Glutamatergic neuron (in vitro differentiated cells): ENCODE measurements around the gene FBXW2. TPM values are rescaled to one million over a fixed set of nuclear protein-coding genes. Genes with fewer than 3 reads are reported as not detected.

Source experiments
- DNase-seq: peaks from one replicate; pipeline ENCODE4 v3.0.0; 2022
- H3K27ac Mint-ChIP-seq: one replicate; pipeline ENCODE4 v1.8.0; 2020; ENCODE audit warnings: mild to moderate bottlenecking, mixed read lengths, inconsistent platforms; ENCODE audit not compliant: unreplicated experiment
- H3K27me3 Mint-ChIP-seq: one replicate; pipeline ENCODE4 v1.8.0; 2020; ENCODE audit warnings: mild to moderate bottlenecking, moderate library complexity, mixed read lengths, inconsistent platforms; ENCODE audit not compliant: unreplicated experiment
- H3K36me3 Mint-ChIP-seq: one replicate; pipeline ENCODE4 v1.8.0; 2020; ENCODE audit warnings: mild to moderate bottlenecking, mixed read lengths, inconsistent platforms; ENCODE audit not compliant: unreplicated experiment
- H3K4me1 Mint-ChIP-seq: one replicate; pipeline ENCODE4 v1.8.0; 2020; ENCODE audit warnings: mild to moderate bottlenecking, low read depth, mixed read lengths, inconsistent platforms; ENCODE audit not compliant: unreplicated experiment
- H3K4me3 Mint-ChIP-seq: one replicate; pipeline ENCODE4 v1.8.0; 2020; ENCODE audit warnings: mild to moderate bottlenecking, mixed read lengths, inconsistent platforms; ENCODE audit not compliant: unreplicated experiment
- H3K9me3 Mint-ChIP-seq: one replicate; pipeline ENCODE4 v1.8.0; 2020; ENCODE audit warnings: mild to moderate bottlenecking, moderate library complexity, mixed read lengths, inconsistent platforms; ENCODE audit not compliant: unreplicated experiment
- total RNA-seq: library from RNA; stranded (reverse); fragmentation: NEBNext Ultra II Directional; extraction: Animal tissue kit (Norgen Biotek cat#: 25700); gene quantifications from one replicate; pipeline ENCODE4 v1.2.1, GENCODE V29; 2021; ENCODE audit not compliant: unreplicated experiment
- TF ChIP-seq, protein P1 (sequence below): fragments of 200-600 bp; sonication (generic); IDR thresholded peaks from one replicate; pipeline ENCODE4 v1.5.0; 2021; ENCODE audit not compliant: partially characterized antibody, unreplicated experiment

The FBXW2 gene
- total RNA-seq, 1 donor from 2014 or later = 67.2 TPM

DNA sequence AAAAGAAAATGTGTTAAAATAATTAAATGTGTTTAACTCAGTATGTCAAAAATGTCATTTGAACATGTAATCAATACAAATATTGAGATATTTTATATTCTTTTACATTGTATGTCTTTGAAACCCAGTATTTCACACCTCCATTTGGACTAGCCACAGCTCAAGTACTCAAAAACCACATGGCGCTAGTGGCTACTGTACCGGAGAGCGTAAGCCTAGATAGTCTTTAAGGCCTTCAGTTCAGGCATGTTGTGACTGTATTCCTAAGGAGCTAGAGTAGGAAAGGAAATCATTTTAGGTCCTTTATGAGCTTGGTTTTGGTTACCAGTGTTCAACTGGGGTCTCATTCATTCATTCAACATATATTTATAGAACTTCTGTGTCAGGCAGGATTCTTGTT lies 12.8 kb downstream of the FBXW2 start:
- Mint-ChIP-seq H3K36me3 (no peaks in the 10 kb centered on the region), H3K27me3 (no peaks in the 10 kb centered on the region), H3K4me1 (no peaks in the 10 kb centered on the region), H3K4me3 (no peak overlapping the region), H3K27ac (no peak overlapping the region), H3K9me3 (no peaks in the 10 kb centered on the region)
- no peak for DNase-seq
- TF ChIP-seq, protein P1, sequence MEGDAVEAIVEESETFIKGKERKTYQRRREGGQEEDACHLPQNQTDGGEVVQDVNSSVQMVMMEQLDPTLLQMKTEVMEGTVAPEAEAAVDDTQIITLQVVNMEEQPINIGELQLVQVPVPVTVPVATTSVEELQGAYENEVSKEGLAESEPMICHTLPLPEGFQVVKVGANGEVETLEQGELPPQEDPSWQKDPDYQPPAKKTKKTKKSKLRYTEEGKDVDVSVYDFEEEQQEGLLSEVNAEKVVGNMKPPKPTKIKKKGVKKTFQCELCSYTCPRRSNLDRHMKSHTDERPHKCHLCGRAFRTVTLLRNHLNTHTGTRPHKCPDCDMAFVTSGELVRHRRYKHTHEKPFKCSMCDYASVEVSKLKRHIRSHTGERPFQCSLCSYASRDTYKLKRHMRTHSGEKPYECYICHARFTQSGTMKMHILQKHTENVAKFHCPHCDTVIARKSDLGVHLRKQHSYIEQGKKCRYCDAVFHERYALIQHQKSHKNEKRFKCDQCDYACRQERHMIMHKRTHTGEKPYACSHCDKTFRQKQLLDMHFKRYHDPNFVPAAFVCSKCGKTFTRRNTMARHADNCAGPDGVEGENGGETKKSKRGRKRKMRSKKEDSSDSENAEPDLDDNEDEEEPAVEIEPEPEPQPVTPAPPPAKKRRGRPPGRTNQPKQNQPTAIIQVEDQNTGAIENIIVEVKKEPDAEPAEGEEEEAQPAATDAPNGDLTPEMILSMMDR = no peak

DNA sequence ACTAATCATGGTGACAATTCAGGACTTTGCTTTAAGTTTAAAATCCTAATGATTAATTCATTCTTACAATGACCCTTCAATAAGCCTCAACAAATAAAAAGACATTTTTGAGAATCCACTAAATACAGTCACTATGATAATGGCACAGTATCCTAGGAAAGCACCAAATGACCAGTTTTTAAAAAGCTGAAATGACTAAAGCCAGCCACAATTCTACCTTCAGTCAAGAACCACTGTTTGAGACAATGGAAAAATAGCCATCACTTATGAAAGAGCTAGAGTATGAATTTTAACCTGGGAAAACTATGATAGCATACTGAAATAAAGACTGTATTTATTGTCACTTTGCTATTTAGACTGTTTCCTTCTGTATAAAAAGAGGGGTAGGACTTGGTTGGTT lies 14.0 kb downstream of the FBXW2 start:
- Mint-ChIP-seq H3K4me3 (no peak overlapping the region), H3K27me3 (no peaks in the 10 kb centered on the region), H3K9me3 (no peaks in the 10 kb centered on the region), H3K4me1 (no peaks in the 10 kb centered on the region), H3K27ac (no peak overlapping the region), H3K36me3 (no peaks in the 10 kb centered on the region)
- TF ChIP-seq, protein P1 = no peak
- DNase-seq = no peak

DNA sequence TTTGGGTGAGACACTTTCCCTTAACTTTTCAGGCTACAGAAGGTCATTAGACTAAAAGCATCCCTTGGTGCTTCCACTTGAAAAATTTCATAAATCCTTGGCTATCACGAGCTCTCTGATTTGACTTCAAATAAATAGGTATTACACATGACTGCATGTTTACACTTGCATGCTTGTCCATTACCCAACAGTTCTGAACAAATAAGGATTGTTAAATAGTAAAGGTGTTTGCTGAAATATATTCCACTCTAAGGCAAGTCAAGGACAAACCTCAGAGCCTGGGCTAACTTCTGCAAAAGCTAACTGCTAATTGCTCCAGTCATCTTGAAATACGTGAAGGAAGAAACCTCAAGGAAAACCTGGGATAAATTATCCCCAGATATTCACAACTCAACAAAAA lies 14.5 kb downstream of the FBXW2 start:
- no peaks in the 10 kb centered on the region for H3K36me3 Mint-ChIP-seq
- no peaks in the 10 kb centered on the region for H3K9me3 Mint-ChIP-seq
- no peaks in the 10 kb centered on the region for H3K4me1 Mint-ChIP-seq
- H3K27me3 Mint-ChIP-seq = no peaks in the 10 kb centered on the region
- DNase-seq = no peak
- TF ChIP-seq, protein P1 = no peak
- H3K27ac Mint-ChIP-seq = peak overlapping the region; percentile 9
- no peak overlapping the region for H3K4me3 Mint-ChIP-seq

DNA sequence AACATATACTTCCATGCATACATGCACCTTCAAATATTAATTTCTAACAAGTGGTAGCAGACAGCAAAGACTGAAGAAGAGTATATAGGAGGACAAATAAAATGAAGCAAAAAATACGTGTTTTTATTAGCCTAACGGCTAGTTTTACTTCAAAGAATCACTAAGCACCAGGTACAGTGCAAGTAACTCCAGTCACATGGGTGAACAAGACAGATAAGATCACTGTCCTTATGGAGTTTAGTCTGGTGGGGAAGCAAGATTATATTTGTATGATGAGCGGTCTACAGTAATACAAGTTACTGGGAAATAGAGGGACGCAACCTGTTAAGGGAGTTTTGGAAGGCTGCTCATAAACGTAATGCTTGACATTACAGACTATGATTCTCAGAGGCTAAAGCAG lies 16.0 kb downstream of the FBXW2 start:
- TF ChIP-seq, protein P1 = no peak
- H3K27ac Mint-ChIP-seq = no peak overlapping the region
- DNase-seq = no peak
- H3K36me3 Mint-ChIP-seq = no peaks in the 10 kb centered on the region
- H3K4me1 Mint-ChIP-seq = no peaks in the 10 kb centered on the region
- H3K4me3 Mint-ChIP-seq = no peak overlapping the region
- H3K27me3 Mint-ChIP-seq = no peaks in the 10 kb centered on the region
- no peaks in the 10 kb centered on the region for H3K9me3 Mint-ChIP-seq

DNA sequence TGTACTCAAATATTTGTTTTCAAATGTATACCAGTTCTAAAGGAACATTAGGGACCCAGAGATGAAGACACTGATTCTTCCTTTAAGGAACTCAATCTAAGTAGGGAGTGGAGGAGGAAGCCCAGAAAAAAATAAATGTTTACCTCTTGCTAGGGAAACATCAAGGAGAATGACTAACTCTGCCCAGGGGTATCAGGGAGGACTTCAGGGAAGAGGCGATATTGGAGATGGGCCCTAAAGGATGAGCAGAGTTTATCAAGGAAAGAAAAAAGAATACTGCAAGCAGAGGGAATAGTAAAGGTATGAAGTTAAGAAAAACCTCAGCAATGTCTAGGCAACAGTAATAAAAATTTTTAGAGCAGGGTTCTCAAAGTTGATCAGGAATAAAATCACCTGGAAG lies 16.4 kb downstream of the FBXW2 start:
- TF ChIP-seq, protein P1 = no peak
- no peaks in the 10 kb centered on the region for H3K36me3 Mint-ChIP-seq
- H3K9me3 Mint-ChIP-seq = no peaks in the 10 kb centered on the region
- H3K27ac Mint-ChIP-seq = no peak overlapping the region
- H3K27me3 Mint-ChIP-seq = no peaks in the 10 kb centered on the region
- no peak for DNase-seq
- H3K4me1 Mint-ChIP-seq = no peaks in the 10 kb centered on the region
- no peak overlapping the region for H3K4me3 Mint-ChIP-seq
